Stimulated activated CD8-positive, alpha-beta memory T cell treated with anti-CD3 and anti-CD28 coated beads, Interleukin-4, amount 100 ng/mL, for 1 hour (primary cell): ENCODE results near the gene AMZ1.
"Not testable (repeated sequence)": the region's sequence is repeated elsewhere in the genome, so short reads cannot be mapped to it uniquely, and the experiment has no call there.

Experiments
- DNase-seq, 2 donors: peaks; one replicate each; pipeline ENCODE4 v3.0.0-alpha.2; 2020; ENCODE audit warnings: low read depth in 2 of 2, low spot score in 1 of 2

AMZ1 gene

DNA sequence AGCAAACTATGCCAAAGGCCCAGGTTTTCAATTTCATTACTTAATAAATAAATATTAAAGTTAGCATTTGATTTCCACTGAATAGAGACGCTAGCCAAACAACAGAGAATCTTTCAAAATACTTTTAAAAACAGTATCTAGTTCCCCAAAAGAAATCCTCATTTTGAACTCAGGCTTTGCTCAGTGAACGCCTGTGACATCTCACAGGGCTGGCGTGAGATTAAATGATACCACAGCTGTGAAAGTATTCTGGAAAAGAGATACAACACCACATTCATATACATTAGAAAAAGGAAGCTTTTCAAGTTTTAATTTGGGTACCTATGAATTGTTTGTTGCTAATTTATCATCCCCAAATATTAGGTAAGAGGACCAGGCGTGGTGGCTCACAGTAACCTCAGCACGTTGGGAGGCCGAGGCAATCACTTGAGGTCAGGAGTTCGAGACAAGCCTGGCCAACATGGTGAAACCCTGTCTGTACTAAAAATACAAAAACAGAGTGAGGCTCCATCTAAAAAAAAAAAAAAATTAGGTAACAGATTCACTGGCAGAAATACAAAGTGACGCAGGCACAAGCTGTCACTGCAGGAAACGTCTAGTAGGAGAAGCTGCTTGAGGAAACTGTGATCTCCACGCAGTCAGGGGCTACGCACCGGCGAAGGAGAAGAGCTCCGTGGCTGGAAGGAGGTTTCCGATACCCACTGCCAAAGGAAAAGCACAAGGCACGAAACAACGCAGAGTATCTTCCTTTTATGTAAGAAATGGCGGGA is 50.0 kb downstream of the AMZ1 start:
- DNase-seq, result no peak

DNA sequence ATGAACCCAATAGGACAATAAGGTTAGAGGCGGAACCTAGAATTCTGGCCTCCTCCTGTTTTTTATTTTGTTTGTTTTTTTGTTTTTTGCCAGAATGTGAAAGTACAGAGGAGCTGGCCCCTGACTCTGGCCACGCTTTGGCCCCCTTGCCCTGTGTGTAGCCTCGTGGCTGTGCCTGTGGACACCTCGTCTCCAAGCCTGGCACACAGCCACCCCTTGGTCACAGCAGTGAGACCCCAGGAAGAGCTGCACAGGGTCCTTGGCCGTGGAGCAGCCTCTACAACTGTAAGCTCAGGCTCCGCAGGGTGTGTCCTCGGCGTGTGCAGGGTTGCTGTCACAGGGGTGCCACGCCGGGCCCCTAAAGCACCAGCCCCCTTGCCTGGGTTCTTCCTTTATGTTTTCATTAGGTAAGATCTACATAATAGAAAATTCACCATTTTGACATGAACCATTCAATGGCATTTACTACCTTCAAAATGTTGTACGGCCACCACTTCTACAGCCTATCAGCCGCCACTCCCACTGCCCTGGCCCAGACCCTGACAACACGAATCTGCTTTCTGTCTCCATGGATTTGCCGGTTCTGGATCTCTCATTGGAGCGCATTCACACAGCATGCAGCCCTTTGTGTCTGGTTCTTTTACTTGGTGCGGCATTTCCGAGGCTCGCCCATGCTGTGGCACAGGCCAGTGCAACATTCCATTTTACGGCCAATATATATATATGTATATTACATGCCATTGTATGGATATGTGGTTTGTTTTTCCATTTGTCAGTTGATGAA is 51.0 kb downstream of the AMZ1 start:
- no peak for DNase-seq

DNA sequence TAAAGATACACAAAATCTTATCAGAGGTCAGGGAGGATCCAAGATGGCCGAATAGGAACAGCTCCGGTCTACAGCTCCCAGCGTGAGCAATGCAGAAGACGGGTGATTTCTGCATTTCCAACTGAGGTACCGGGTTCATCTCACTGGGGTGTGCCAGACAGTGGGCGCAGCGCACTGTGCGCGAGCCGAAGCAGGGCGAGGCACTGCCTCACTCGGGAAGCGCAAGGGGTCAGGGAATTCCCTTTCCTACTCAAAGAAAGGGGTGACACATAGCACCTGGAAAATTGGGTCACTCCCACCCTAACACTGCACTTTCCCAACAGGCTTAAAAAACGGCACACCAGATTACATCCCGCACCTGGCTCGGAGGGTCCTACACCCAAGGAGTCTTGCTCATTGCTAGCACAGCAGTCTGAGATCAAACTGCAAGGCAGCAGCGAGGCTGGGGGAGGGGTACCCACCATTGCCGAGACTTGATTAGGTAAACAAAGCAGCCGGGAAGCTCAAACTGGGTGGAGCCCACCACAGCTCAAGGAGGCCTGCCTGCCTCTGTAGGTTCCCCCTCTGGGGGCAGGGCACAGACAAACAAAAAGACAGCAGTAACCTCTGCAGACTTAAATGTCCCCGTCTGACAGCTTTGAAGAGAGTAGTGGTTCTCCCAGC is 55.7 kb downstream of the AMZ1 start:
- DNase-seq, result not testable (repeated sequence)

DNA sequence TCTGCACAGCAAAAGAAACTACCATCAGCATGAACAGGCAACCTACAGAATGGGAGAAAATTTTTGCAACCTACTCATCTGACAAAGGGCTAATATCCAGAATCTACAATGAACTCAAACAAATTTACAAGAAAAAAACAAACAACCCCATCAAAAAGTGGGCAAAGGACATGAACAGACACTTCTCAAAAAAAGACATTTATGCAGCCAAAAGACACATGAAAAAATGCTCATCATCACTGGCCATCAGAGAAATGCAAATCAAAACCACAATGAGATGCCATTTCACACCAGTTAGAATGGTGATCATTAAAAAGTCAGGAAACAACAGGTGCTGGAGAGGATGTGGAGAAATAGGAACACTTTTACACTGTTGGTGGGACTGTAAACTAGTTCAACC is 60.7 kb downstream of the AMZ1 start:
- not testable (repeated sequence) for DNase-seq

DNA sequence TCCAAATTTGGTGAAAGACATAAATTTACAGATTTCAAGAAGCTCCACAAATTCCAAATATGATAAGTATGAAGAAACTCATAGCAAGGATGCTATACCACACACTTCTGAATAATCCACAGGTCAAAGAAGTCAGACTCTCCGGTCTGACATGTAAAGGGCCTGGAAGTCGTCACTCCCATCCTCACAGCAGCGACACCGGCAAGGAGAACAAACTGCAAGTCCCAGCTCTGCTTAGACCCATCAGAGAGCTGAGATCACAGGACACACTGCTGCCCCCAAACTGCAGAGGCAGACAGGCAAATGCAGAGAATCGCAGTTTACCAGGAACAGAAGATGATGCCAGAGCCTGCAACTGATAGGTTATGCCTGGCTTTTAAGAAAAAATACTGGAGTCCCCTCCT is 62.0 kb downstream of the AMZ1 start:
- DNase-seq, result no peak

DNA sequence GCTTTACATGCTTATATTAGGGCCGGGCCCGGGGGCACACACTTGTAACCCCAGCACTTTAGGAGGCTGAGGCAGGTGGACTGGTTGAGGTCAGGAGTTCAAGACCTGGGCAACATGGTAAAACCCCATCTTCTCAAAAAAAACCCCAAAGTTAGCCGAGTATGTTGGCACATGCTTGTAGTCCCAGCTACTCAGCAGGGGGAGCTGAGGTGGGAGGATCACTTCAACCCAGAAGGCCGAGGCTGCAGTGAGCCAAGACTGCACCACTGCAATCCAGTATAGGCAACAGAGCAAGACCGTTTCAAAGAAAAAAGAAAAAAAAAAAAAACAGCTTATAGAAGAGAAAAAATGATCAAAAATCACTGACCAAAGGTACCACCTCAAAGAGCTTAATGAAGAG is 63.1 kb downstream of the AMZ1 start:
- no peak for DNase-seq

DNA sequence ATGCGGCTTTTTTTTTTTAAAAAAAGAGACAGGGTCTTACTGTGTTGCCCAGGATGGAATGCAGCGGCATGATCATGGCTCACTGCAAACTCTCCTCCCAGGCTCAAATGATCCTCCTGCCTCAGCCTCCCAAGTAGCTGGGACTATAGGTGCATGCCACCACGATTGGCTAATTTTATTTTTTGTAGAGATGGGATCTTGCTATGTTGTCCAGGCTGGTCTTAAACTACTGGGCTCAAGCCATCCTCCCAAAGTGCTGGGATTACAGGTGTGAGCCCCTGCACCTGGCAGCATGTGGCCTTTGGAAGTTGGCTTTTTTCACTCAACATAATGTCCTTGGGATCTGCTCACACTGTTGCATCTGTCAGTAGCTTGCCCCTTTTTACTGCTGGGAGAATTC is 65.1 kb downstream of the AMZ1 start:
- no peak for DNase-seq

DNA sequence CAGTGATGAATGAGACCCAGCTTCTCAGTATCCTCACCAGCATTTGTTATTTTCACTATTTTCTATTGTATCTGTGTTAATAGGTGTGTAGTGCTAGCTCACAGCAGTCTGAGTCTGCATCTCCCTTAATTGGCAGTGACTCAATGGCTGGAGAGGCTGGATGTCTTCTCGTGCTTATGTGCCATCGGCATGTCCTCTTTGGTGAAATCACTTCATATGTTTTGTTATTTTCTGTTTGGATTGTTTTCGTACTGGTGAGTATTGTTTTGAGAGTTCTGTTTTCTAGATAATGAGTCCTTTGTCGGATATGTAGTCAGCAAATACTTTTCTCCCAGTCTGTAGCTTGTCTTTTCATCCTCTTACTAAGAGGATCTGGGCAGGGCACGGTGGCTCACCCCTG is 66.1 kb downstream of the AMZ1 start:
- no peak for DNase-seq

DNA sequence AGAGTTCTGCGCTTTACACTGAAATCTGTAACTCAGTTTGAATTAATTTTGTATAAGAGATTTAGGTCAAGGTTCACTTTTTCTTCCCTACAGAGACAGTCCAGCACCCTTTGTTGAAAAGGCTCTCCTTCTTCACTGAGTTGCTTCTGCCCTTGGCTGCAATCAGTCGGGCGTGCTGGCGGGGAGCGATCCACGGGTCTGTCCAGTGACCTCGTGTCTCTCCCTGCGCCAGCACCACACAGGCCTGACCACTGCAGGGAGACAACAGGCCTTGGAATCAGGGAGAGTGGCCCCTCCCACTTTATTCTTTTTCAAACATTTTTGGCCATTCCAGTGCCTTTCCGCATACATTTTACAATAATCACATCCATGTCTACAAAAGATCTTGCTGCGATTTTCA is 66.9 kb downstream of the AMZ1 start:
- no peak for DNase-seq

DNA sequence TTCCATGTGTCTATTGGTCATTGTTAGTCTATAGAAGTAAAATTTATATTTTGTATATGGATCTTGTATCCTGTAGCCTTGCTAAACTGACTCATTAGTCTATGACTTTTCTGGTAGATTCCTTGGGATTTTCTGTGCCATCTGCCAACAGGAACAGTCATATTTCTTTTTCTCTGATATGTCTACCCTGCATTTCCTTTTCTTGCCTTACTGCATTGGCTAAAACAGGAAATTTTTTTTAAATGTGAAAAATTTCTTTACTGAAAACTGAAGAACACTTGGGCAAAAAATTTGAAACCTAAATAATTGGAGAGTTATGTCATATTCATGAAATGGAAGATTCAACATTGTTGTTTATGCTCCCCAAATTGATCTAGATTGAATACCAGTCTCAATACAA is 67.5 kb downstream of the AMZ1 start:
- no peak for DNase-seq

DNA sequence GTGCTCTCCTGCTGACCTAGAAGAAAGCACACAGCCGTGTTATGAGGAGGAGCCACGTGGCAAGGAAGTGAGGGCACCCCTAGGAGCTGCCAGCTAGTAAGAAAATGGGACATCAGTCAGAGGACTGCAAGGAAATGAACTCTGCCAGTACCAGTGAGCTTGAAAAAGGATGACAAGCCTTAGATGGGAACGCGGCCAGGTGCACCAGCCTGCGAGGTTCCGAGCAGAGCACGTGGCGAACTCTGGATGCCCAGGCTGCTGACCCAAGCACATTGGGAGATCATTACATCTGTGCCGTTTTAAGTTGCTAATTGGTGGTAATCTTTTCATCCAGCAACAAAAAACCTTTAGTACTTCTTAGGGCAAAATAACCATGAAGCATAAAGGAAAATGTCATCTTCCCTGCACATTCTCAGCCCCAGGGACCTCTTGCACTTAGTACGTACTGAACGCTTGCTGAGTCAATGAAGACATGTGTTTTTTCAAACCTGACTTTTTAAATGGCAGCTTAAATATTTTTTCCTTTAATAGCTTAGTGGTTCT is 69.4 kb downstream of the AMZ1 start:
- DNase-seq, result no peak

DNA sequence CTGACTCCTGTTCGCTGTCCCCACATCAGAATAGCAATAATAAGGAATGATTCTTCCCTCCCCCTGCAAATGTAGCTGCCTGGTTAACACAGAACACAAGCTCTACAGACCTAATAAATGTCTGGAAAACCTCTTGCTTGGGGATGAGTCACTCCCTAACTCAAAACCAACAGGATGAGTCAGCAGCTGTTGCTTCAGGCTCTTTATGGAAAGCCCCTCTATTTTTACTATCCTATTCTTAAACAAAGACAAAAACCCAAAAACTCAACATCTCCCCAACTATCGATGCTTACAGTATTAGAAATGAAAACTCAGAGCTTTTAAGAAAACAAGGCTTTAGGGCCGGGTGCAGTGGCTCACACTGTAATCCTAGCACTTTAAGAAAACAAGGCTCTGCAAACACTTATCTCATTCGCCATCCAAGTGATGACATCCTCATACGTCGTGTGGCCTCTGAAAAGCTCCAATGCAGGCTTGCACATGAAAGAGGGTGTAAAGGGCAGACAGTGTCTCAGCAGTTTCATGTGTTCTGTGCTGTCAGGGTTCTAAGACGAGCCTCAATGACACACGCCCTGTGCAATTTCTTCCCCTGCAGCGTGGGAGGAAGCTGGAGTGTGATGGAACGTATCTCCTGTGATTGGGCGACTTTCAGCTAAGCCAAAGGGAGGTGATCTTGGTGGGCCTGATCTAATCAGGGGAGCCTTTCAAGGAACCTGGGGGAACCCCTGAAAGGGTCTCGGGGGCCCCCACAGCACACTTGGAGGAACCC is 70.1 kb downstream of the AMZ1 start:
- no peak for DNase-seq

DNA sequence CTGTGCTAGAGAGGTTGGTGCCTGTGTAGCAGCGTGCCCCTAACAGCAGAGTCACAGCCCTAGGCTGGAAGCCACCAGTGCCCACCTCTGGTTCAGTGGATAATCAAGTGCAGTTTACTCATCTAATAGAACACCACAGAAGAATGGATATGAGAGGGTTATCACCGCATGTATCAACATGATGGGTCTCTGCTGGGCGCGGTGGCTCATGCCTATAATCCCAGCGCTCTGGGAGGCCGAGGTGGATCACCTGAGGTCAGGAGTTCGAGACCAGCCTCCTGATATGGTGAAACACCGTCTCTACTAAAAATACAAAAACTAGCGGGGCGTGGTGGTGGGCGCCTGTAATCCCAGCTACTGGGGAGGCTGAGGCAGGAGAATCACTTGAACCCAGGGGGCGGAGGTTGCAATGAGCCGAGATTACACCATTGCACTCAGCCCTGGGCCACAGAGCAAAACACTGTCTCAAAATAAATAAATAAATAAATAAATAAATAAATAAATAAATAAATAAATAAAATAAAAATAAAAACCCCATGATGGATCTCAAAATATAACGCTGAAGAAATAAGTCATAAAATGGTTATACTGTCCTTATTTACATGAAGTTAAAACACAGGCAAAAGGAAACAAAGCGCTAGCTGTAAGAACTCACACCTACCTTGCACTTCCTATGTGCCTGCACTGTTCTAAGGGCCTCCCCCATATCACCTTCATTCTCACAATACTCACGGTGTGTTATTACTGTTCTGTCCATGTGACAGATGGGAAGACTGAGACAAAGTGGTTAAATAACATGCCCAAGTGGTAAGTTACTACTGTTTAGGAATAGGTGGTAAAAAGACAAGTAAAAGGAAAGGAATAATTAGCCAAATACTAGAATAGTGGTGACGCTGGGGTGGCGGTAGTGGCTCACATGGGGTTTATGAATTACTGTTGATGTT is 70.9 kb downstream of the AMZ1 start:
- no peak for DNase-seq

DNA sequence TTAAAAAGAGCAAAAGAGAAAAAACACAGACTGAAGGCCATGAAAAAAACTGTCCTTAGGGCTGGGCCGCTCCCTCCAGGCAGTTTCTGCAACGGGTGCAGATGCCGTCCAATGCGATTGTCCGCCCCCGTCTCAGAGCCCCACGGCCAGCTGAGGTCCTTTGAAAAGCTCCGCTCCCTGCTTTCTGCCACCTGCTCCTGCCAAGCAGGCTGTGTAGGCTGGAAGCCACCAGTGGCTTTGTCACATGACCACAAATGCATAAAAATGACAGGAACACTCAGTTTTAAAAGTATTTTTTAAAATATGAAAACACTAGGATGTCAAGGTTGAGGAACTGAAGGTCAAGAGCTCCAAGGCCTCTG is 71.7 kb downstream of the AMZ1 start:
- DNase-seq, result no peak

DNA sequence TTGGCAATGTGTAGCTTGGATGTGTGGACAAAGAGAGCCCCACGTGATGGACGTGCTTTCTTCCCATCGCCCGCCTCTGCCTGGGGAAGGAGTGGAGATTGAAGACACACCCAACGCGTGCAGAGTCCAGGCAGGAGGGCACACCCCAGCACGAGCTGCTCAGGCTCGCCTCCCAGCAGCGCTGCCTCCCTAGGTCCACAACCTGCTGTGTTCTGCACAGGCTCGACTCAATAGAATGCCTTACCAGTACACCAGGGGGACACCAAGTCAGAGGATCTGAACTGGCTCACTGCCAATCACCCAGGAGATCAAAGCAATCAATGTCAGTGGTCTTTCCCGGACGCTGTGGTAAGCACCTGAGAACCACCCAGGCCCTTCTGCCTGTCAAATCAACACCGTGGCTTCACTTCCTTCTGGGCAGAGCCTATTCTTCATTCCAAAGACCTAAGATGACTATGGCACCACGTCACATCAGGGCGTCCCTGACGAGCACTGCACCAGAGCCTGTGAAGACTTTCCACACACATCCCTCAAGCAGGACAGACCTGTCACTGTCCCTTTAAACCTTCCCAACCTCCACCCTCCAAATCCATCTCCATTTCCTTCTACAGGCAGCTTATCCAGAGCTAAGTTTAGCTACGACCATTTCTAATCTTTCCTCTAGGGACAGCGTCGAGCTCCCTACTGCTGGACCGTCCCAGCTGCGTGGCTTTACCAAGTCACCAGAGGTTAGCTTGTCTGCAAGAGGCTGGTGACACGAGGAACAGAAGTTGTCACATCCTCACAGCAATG is 72.3 kb downstream of the AMZ1 start:
- no peak for DNase-seq

DNA sequence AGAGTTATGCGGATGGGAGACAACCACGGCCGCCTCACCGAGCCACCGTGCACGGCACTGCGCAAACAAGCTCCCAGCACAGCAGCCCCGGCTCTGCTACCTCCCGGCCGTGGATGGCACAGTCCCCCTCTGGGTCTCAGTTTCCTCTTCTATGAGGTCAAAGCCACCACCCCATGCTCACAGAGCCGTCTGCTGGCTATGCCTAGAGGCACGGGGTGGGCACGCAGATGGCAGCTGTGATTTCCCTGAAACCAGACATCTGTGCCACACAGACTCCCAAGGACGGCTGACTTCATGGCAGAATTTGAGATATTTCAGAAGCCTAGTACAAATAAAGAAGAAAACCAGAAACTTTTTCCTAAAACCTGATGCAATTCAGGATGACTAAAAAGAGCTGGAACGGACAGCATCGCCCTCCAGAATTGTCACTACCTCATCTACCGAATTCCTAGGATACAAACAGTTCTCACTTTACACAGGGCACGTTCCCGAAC is 73.2 kb downstream of the AMZ1 start:
- DNase-seq, result no peak

DNA sequence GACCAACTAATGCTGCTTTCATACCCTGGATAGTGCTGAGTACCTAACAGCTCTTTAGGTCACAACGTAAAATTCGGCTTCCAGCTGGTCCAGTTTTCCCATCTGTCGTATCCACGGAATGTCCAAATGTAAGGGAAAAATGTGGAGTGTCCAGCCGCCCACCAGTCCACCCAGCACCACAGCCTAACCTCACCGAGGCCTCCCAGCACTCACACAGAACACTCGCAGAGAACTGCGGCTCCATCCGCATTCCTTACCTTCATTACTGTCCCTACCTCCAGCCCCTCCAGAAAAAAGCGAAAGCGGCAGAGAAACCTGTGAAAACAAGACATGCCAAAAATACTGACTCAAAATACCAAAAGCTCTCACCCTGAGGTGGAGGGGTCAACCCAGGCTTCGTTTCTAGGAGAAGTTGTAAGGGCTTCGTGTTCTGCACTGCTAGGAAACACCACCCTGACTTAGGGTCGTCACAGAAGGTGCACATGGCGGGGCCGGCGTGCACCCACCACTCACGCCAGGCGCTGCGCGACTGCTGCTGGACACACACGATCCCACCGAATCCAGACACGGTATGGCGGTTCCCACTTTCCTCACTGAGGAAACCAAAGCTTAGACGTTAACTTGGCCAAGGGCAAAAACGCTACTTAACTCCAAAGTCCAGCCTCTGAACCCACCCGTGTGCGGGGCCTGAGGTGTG is 73.9 kb downstream of the AMZ1 start:
- DNase-seq, result no peak

DNA sequence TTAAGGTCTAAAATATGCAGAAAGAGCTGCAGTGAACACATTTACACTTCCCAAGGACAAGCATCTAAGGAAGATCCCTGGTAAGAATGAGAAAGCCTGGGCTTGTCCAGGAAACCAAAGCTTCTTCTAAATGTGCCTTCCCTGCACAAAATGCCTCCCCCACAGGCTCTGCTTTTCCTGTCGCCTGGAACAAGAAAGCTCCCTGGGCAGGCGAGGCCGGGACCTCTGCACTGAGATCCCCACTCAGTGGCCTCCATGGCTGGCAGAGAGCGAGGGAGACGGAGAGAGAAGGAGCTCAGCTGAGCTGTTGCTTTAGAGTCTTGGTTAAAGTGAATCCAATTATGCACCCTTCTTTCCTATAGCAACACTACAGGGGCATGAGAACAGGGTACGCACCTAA is 75.6 kb downstream of the AMZ1 start:
- no peak for DNase-seq

DNA sequence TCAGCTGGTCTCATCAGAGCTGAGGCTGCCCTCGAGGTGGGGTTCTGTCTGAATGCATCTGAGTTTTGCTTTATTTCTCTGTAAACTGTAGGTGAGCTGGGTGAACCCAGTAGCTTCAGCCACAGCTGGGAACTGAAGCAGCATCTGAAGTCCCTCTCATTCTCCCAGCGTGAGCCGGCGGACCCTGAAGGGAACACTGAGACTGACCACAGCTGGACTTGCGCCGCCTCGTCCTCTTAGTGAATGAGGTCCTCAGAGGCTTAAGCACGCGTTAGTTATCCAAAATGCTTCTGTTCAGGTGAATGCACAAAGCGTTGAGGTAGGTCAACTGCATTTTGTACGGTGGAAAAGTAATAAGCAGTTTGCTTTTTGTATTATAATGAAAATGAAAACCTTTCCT is 76.6 kb downstream of the AMZ1 start:
- no peak for DNase-seq
